HCT116 (cell line): ENCODE measurements around the gene AKAP13.

Source experiments
- CTCF ChIP-seq, 3 experiments: fragments of 200-600 bp in 1 of 3; sonication (generic) in 1 of 3; IDR thresholded peaks in 2 of 3; conservative IDR thresholded peaks in 1 of 3; 2 replicates each; pipeline ENCODE4 v1.5.1; 2012 to 2017; ENCODE audit warnings: low read depth in 2 of 3, low read length in 2 of 3, antibody characterized with exemption in 1 of 3, borderline replicate concordance in 1 of 3, control low read depth in 1 of 3, mild to moderate bottlenecking in 1 of 3, mixed read lengths in 1 of 3, mixed run types in 1 of 3, moderate library complexity in 1 of 3; ENCODE audit not compliant: insufficient read depth in 1 of 3
- RAD21 ChIP-seq: IDR thresholded peaks from 2 replicates; pipeline ENCODE4 v1.6.1; 2012; ENCODE audit warnings: low read depth, mild to moderate bottlenecking

GRCh38 chr15:85334241-85334640, 46.2 kb upstream of the AKAP13 start:
- TF ChIP-seq CTCF (IDR thresholded peaks at IDR 0.05 in 2 of 3, conservative IDR thresholded peaks at IDR 0.05 in 1 of 3; ENCODE audit: borderline replicate concordance in 1 of 3, insufficient read depth in 1 of 3, low read depth in 2 of 3, low read length in 2 of 3) (no peak), RAD21 (no peak)
